GM18868 (cell line): ENCODE data around the gene IRX1.

ENCODE experiments used
- ATAC-seq: cut with Tn5 transposase; IDR thresholded peaks from one replicate; pipeline ENCODE4 v1.9.1; 2021; ENCODE audit warnings: mild to moderate bottlenecking, moderate library complexity; ENCODE audit not compliant: unreplicated experiment

The IRX1 gene

DNA sequence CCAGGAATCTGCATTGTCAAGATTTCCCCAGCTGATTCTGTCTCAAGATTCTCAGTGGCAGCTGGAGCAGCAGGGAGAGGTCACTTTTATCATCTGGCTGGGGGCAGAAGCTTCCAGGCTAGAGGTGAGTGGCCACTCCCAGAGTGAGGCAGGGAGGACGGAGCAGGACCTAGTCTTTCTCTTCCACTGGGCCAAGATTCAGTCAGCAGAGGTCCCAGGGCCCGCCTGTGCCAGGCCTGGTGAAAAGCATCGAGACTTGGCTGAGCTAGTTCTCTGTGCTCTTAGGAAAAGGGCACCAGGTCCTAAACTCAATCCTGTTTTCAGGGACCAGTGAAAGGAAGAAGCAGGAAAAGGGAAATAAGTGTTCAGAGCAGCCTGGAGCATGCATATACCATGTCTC lies 46.6 kb downstream of the IRX1 start:
- ATAC-seq, result no peak

DNA sequence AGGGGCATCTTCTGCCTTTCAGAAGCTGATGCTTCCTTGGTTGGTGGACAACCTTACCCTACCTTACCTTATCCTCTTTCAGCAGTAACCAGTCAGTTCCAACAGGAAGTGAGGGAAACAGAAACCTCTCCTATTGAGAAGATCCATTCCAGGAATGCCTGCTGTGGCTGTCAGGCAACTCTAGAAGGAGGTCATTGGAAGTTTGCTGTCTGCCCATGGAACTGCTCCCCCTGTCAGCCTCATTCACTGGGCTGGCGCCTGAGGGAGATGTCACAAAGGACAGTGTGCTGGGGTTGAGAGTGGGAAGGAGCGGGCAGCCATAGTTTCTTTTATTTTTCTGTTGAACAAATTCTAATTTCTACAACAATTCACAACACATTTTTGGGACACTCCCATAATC lies 54.7 kb downstream of the IRX1 start:
- ATAC-seq, result no peak

- no peak for ATAC-seq
These were observed 55.2 kb downstream of the IRX1 start for GRCh38 chr5:3650868-3651267.
